WTC11 (cell line): ENCODE results near the gene ESM1.

Source experiments
- FOXJ3 ChIP-seq: sonication (generic); formaldehyde crosslinking; IDR thresholded peaks from 2 replicates; pipeline ENCODE4 v1.9.0; 2021; ENCODE audit warnings: missing genetic modification reagents, mild to moderate bottlenecking, borderline replicate concordance
- FOXK1 ChIP-seq: sonication (generic); formaldehyde crosslinking; IDR thresholded peaks from 2 replicates; pipeline ENCODE4 v1.8.0; 2022; ENCODE audit warnings: mild to moderate bottlenecking, moderate library complexity, missing genetic modification reagents
- GRHL2 ChIP-seq: fragments of 250-450 bp; sonication (Bioruptor Pico); IDR thresholded peaks from 2 replicates; pipeline ENCODE4 v1.8.0; 2022; ENCODE audit warnings: mild to moderate bottlenecking, moderate library complexity; ENCODE audit not compliant: insufficient replicate concordance, severe bottlenecking
- JUN ChIP-seq: sonication (generic); formaldehyde crosslinking; IDR thresholded peaks from 2 replicates; pipeline ENCODE4 v1.8.0; 2023; ENCODE audit warnings: mild to moderate bottlenecking, missing genetic modification reagents
- SMAD4 ChIP-seq: sonication (generic); formaldehyde crosslinking; IDR thresholded peaks from 2 replicates; pipeline ENCODE4 v1.8.0; 2022; ENCODE audit warnings: mild to moderate bottlenecking, missing genetic modification reagents
- SP1 ChIP-seq: sonication (generic); formaldehyde crosslinking; conservative IDR thresholded peaks from 2 replicates; pipeline ENCODE4 v1.8.1; 2022; ENCODE audit warnings: missing genetic modification reagents
- TP53 ChIP-seq: sonication (generic); formaldehyde crosslinking; IDR thresholded peaks from 2 replicates; pipeline ENCODE4 v1.8.1; 2023; ENCODE audit warnings: mild to moderate bottlenecking, missing genetic modification reagents
- ZNF317 ChIP-seq: sonication (generic); formaldehyde crosslinking; IDR thresholded peaks from 2 replicates; pipeline ENCODE4 v1.8.1; 2023; ENCODE audit warnings: low read depth, mild to moderate bottlenecking, moderate library complexity, missing genetic modification reagents, borderline replicate concordance
- TF ChIP-seq, protein P1 (sequence below): fragments of 200-600 bp; IDR thresholded peaks from 2 replicates; pipeline ENCODE4 v1.8.0; 2022; ENCODE audit warnings: antibody characterized with exemption
- TF ChIP-seq, protein P2 (sequence below): sonication (generic); formaldehyde crosslinking; IDR thresholded peaks from 2 replicates; pipeline ENCODE4 v1.8.1; 2023; ENCODE audit warnings: mild to moderate bottlenecking, missing genetic modification reagents
- TF ChIP-seq, protein P3 (sequence below): sonication (generic); formaldehyde crosslinking; IDR thresholded peaks from 2 replicates; pipeline ENCODE4 v1.8.0; 2022; ENCODE audit warnings: mild to moderate bottlenecking, missing genetic modification reagents

DNA sequence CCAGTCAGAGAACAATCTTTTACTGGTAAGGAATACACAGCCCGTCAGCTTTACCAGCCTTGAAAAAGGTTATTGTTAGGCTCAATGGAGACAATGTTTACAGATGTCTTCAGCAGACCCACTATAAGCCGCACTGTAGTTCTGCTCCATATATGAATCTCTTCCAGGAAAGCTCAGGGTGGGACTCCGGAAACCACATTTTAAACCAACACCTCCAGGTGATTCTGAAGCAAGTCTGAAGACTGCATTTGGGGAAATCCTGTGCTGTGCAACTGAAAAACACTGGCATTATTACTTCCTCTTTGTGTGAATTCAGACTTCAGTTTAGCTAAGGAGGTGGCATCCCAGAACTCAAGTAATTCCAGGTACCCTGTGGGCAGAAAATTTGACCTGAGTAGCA lies 42.2 kb upstream of the ESM1 start:
- TF ChIP-seq FOXK1 (CRISPR knock-in tag) (no peak), GRHL2 (CRISPR knock-in tag) (no peak), FOXJ3 (CRISPR knock-in tag) (no peak), JUN (CRISPR knock-in tag) (no peak), ZNF317 (CRISPR knock-in tag) (no peak), TP53 (no peak), SMAD4 (CRISPR knock-in tag) (no peak), SP1 (CRISPR knock-in tag) (no peak)
- TF ChIP-seq, protein P1, sequence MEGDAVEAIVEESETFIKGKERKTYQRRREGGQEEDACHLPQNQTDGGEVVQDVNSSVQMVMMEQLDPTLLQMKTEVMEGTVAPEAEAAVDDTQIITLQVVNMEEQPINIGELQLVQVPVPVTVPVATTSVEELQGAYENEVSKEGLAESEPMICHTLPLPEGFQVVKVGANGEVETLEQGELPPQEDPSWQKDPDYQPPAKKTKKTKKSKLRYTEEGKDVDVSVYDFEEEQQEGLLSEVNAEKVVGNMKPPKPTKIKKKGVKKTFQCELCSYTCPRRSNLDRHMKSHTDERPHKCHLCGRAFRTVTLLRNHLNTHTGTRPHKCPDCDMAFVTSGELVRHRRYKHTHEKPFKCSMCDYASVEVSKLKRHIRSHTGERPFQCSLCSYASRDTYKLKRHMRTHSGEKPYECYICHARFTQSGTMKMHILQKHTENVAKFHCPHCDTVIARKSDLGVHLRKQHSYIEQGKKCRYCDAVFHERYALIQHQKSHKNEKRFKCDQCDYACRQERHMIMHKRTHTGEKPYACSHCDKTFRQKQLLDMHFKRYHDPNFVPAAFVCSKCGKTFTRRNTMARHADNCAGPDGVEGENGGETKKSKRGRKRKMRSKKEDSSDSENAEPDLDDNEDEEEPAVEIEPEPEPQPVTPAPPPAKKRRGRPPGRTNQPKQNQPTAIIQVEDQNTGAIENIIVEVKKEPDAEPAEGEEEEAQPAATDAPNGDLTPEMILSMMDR, result no peak
- TF ChIP-seq, protein P2, sequence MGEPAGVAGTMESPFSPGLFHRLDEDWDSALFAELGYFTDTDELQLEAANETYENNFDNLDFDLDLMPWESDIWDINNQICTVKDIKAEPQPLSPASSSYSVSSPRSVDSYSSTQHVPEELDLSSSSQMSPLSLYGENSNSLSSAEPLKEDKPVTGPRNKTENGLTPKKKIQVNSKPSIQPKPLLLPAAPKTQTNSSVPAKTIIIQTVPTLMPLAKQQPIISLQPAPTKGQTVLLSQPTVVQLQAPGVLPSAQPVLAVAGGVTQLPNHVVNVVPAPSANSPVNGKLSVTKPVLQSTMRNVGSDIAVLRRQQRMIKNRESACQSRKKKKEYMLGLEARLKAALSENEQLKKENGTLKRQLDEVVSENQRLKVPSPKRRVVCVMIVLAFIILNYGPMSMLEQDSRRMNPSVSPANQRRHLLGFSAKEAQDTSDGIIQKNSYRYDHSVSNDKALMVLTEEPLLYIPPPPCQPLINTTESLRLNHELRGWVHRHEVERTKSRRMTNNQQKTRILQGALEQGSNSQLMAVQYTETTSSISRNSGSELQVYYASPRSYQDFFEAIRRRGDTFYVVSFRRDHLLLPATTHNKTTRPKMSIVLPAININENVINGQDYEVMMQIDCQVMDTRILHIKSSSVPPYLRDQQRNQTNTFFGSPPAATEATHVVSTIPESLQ, result no peak
- TF ChIP-seq, protein P3, sequence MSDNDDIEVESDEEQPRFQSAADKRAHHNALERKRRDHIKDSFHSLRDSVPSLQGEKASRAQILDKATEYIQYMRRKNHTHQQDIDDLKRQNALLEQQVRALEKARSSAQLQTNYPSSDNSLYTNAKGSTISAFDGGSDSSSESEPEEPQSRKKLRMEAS, result no peak
